HG02840 (cell line): Measurements from ENCODE around the gene TBC1D5.

Experiments used
- ATAC-seq: cut with Tn5 transposase; IDR thresholded peaks from one replicate; pipeline ENCODE4 v1.9.1; 2021; ENCODE audit warnings: mild to moderate bottlenecking, moderate library complexity, moderate number of reproducible peaks; ENCODE audit not compliant: unreplicated experiment, low FRiP score

Gene TBC1D5

GRCh38 chr3:17605934-17606333, 136.5 kb downstream of the TBC1D5 start:
- no peak for ATAC-seq

DNA sequence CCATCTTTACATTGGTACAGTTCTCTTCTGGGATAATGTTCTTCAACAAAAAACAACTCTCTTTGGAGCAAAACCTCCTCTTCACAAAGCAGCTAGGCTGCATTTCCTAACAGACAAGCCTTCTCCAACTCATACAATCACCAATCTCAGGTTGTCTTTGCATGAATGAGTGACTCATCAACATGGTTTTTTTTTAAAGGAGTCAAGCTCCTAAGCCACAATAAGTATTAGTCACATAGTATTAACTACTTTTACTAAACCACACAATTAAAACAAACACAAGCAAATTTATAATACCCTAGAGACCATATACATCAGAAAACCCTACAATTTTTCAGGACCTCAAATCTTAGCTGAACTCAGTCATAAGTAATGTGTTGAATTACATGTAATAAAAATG, 137.4 kb downstream of the TBC1D5 start:
- ATAC-seq = no peak

- no peak for ATAC-seq
These were observed 140.3 kb downstream of the TBC1D5 start for GRCh38 chr3:17602126-17602525.

DNA sequence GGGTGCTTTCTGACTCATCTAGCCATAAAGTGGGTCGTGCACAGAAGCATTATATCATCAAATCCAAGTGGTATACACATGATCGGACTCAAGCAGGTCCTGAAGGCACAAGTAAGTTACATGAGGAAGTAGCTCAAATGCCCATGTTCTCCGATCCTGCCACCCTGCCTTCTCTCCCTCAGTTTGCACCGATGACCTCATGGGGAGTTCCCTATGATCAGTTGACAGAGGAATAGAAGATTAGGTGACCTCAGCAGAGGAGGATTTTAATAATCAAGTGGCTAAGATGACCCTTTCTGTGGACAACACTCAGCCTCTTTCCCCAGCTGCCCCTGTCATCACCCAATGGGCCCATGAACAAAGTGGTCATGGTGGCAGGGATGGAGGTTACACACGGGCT, 149.5 kb downstream of the TBC1D5 start:
- ATAC-seq = no peak

- no peak for ATAC-seq
These were observed 152.0 kb downstream of the TBC1D5 start for GRCh38 chr3:17590465-17590864.

- ATAC-seq = no peak
These were observed 152.5 kb downstream of the TBC1D5 start for GRCh38 chr3:17589888-17590287.

- no peak for ATAC-seq
These were observed 154.0 kb downstream of the TBC1D5 start for GRCh38 chr3:17588422-17588821.

DNA sequence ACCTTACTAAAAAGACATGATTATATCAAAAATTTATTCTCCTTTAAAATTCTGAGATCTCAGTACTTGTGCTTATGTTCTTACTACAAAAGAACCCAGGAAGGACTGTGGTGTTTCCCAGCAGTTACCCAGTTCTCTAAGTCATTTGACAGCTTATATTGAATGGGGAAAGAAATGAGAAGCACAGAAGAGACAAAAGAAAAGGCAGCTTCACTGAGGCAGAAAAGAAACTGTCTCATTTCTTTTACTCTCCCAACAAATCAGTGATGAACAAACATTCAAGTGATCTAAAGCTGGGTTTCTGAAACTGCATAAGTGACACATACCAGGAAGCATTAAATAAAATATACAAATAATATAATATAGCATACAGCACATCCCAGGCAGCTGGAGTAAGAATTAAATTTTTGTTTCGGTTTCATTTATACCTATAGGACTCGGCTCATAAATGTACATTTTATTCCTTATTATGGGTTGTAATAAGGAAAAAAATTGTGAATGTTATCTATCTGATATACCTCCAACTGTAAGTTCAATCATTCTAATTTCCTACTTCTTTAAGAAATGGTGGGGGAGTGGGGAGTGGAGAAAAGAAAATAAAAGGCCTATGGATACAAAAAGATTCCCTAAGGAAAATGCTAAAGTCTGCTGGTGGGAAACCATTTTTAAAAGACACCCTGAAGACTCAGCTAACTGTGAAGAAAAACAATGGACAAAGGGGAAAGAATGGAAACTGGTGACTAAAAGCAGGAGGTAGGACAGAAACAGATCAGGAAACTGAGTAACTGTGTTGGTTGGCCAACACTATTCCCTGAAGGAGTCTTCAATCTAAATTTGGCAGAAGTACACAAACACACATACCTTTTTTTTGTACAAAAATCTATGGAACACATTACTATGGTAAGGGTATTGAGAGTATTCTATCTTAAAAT, 156.8 kb downstream of the TBC1D5 start:
- no peak for ATAC-seq

DNA sequence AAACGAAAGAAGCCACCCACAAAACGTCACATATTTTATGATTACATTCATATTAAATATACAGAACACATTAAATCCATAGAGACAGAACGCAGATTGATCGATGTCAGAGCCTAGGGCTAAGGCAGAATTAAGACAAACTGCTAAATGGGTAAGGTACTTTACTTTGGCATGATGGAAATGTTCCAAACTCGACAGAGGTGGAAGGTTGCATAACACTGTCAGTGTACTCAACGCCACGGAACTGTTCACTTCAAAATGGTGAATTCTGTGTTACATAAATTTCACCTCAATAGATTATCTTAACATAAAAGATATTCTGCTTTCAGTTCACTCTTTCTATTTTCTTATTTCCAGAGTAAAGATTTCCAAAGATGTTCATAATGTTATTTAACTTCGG, 158.4 kb downstream of the TBC1D5 start:
- ATAC-seq = no peak

GRCh38 chr3:17583530-17583929, 158.9 kb downstream of the TBC1D5 start:
- no peak for ATAC-seq

- ATAC-seq = no peak
These were observed 160.9 kb downstream of the TBC1D5 start for GRCh38 chr3:17581421-17582080.

DNA sequence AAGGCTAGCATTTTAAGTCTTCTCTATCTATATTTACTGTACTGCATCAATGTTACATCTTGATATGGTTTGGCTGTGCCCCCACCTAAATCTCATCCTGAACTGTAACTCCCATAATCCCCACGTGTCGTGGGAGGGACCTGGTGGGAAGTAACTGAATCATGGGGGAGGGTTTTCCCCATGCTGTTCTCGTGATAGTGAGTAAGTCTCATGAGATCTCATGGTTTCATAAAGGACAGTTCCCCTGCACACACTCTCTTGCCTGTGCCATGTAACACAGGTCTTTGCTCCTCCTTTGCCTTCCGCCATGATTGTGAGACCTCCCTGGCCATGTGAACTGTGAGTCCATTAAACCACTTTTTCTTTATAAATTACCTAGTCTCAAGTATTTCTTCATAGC, 161.5 kb downstream of the TBC1D5 start:
- ATAC-seq = no peak

DNA sequence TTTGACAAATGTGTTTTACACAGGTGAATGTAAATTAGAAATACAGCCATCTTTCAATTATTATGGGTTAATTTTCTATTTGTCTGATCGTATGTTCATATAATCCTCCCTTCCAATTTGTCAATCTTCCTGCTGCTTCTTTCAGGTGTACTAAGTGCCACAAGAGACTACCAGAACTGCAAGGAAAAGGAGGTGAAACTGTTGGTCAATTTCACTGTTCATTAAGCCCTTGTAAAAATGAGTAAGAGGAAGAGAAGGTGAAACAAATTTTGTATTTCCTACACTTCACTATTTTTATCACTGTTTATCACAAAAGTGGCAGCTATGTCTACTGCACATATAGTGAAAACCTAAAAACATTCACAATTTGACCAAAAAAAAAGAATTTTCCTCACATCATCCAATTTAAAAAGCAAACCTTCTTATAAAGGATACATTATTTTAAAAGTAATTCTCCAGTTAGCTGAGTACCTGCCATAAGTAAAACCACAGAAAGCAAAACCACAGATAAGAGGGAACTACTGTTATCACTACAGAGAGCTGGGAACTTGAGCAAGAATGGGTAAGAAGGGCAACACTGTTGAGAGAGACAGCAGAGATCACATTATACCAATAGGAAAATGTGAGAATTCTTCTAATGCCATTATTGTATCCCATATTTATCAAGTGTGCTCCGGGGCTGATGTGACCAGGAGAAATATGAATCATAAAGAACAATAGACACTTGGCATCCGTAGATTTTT, 163.0 kb downstream of the TBC1D5 start:
- ATAC-seq = peak; percentile 91

DNA sequence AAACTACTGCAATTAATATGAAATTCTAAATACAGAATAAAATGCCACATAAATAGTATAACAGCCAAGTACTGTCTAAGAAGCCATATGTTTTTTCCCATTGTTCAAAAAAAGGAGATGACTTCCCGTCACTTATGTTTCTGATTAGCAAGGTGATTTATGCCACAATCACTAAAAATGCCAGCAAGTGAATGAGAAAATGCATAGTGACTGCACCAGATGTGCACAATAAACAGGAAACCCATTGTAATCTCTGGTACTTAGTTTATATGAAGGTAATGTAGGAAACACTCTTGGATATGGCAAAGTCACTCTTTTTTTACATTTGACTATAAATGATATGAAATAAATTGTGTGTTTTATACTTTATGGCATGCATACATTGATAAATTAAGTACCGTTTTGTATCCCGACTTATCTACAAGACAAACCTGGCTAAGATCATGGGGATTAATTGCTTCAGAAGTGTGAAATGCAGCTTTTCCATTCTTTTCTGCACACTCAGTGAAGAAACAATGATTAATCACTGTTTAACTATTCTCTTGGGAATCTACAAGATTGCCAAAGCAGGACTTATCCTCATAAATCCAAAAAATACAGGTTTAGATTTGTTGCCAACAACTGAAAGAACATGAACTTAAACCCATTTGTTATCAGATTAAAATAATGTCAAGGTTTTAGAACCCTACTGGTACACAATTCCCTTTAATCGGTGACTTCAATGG, 164.5 kb downstream of the TBC1D5 start:
- no peak for ATAC-seq

DNA sequence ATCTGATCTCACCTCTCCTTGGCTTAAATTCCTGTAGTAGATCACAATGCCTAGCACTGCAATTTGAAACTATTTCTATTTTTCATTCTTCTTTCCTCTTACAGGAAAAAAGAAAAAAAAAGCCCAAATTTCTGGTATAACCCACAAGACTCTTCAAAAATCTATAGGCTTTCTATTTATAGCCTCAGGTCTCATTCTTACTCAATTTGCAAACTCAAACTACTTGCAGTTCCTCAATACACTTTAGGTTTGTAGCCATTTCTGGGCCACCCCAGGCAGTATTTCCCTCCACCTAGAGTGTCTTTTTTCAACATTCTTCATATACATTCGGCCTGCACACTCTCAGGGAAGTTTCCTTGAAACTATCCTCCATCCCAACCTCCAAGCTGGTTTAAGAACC, 169.0 kb downstream of the TBC1D5 start:
- ATAC-seq = peak; percentile 87

GRCh38 chr3:17571686-17572085, 170.7 kb downstream of the TBC1D5 start:
- no peak for ATAC-seq

- ATAC-seq = no peak
These were observed 179.6 kb downstream of the TBC1D5 start for GRCh38 chr3:17562845-17563244.

GRCh38 chr3:17558565-17558964, 183.9 kb downstream of the TBC1D5 start:
- ATAC-seq = no peak

DNA sequence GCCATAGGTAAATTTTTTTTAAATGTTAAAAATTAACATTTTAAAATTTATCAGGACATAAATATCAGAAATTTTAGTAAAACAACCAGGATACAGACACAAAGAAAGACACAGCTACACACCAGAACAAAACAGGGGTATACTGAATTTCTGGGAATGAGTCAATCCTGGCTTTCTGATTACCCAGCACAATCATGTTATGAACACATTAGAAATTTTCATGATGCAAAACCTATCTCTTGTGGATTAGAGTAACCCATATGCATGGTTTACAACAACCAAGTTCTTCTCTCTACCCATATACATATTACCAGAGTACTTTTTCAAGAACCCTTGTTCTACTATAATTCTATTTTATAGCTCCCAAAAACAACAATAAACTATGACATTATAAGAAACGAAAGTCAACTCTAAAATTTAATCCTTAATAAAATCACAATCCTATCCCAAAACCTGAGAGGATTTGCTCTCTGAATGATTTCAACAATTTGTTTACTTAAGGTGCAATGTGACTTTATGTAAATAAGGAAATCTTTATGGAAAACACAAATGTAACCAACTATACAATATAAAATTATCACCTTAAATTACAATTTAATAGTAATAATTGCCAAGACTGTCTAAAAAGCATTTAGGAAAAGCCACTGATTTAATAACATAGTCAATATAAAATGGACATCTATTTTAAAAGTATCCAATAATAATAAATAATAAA, 184.5 kb downstream of the TBC1D5 start:
- ATAC-seq = no peak

DNA sequence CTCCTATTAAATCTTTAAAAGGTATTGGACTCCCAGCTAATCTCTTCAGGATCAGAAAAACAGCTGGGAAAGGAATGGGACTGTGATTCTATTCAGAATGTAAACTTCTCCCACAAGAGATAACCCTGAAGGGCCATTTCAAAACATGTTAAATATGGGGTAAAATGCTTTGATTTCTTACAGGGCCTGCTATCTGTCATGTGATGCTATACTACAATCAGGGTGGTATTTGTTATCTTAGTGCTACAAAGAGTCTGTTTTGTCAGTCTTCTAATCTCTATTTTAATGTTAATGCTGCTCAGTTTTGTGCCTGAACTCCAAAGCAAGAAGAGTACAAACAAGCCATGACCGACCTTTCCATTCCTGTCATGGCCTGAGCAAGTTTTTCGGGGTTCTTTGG, 186.9 kb downstream of the TBC1D5 start:
- ATAC-seq = no peak
